ENCODE measurements around the gene TRABD2B.

The TRABD2B gene

GRCh38 chr1:47893412-47893811, 103.8 kb downstream of the TRABD2B start:
- no peaks in the 10 kb centered on the region for H3K9me3 ChIP-seq (replicated peaks in 1 of 2; ENCODE audit: control insufficient read depth in 2 of 2, insufficient read depth in 1 of 2, low read depth in 1 of 2, low read length in 2 of 2)
- H2BK120ac ChIP-seq (ENCODE audit: low read depth, low read length), result no peak overlapping the region
- H2BK12ac ChIP-seq (ENCODE audit: low read length), result no peak overlapping the region
- H3K9ac ChIP-seq (ENCODE audit: low read depth, low read length, poor library complexity), result no peak overlapping the region
- no peak overlapping the region for H3K4ac ChIP-seq (ENCODE audit: low read length)
- no peaks in the 10 kb centered on the region for H3K36me3 ChIP-seq (replicated peaks in 1 of 2; ENCODE audit: control insufficient read depth in 2 of 2, insufficient read depth in 2 of 2, low read length in 2 of 2)
- no CpG with 5 or more reads among the region's 4 CpGs for WGBS, 2 donors (ENCODE audit: extremely low coverage in 2 of 2, insufficient read length in 2 of 2, insufficient replicate concordance in 1 of 2)
- no peak for DNase-seq (ENCODE audit: low spot score)
- H3K4me2 ChIP-seq (ENCODE audit: insufficient read depth, low read length, poor library complexity, severe bottlenecking), result no peak overlapping the region
- H4K91ac ChIP-seq (ENCODE audit: low read depth, low read length, poor library complexity), result no peak overlapping the region
- no peak overlapping the region for H2BK5ac ChIP-seq (ENCODE audit: low read length)
- no peak overlapping the region for H2BK15ac ChIP-seq (ENCODE audit: low read length)
- no peaks in the 10 kb centered on the region for H3K79me1 ChIP-seq (ENCODE audit: low read depth, low read length)
- H2AK5ac ChIP-seq (ENCODE audit: low read depth, low read length), result no peak overlapping the region
- H3K23ac ChIP-seq (ENCODE audit: low read depth, low read length, poor library complexity), result no peak overlapping the region
- no peak overlapping the region for H4K8ac ChIP-seq (ENCODE audit: low read depth, low read length)
- no peak overlapping the region for H3K27ac ChIP-seq (replicated peaks; ENCODE audit: low read length)
- H3K18ac ChIP-seq (ENCODE audit: low read length), result no peak overlapping the region
- H3K4me3 ChIP-seq (ENCODE audit: low read length in 2 of 2), result no peak overlapping the region
- H3K27me3 ChIP-seq (ENCODE audit: control insufficient read depth in 3 of 3, insufficient read depth in 3 of 3, low read depth in 1 of 3, low read length in 3 of 3), result no peaks in the 10 kb centered on the region
- H3K4me1 ChIP-seq (ENCODE audit: control insufficient read depth in 2 of 2, insufficient read depth in 1 of 2, low read depth in 1 of 2, low read length in 2 of 2), result peaks cover 0 to 6% of the 10 kb centered on the region in 2 donors
- no peak overlapping the region for H2AFZ ChIP-seq (ENCODE audit: low read length)
- no peak overlapping the region for H3K14ac ChIP-seq (ENCODE audit: low read length)

DNA sequence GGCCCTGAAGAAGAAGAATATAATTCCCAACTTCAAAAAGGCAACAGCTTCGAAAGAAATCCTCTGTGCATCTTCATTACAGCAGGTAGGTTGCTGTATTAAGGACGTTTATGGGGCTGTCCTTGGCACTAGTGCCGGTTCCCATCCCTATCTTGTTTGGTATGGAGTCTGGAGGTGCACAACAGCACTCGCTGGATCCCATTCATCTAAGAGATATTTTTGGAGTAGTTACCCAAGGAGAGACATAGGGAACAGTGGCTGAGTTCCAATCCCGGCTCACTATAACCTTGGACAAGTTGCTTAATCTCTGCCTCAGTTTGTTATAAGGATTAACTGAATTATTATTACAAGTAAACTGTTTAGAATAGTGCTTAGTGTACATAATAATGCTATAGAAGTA, 106.4 kb downstream of the TRABD2B start:
- Histone ChIP-seq H3K4me2 (ENCODE audit: insufficient read depth, low read length, poor library complexity, severe bottlenecking) (no peak overlapping the region), H4K91ac (ENCODE audit: low read depth, low read length, poor library complexity) (no peak overlapping the region), H2AK5ac (ENCODE audit: low read depth, low read length) (no peak overlapping the region), H2BK12ac (ENCODE audit: low read length) (no peak overlapping the region), H3K36me3 (replicated peaks in 1 of 2; ENCODE audit: control insufficient read depth in 2 of 2, insufficient read depth in 2 of 2, low read length in 2 of 2) (no peaks in the 10 kb centered on the region), H3K4me1 (ENCODE audit: control insufficient read depth in 2 of 2, insufficient read depth in 1 of 2, low read depth in 1 of 2, low read length in 2 of 2) (peaks cover 0 to 3% of the 10 kb centered on the region in 2 donors), H3K4ac (ENCODE audit: low read length) (no peak overlapping the region), H4K8ac (ENCODE audit: low read depth, low read length) (no peak overlapping the region), H3K23ac (ENCODE audit: low read depth, low read length, poor library complexity) (no peak overlapping the region), H3K9ac (ENCODE audit: low read depth, low read length, poor library complexity) (no peak overlapping the region), H3K9me3 (replicated peaks in 1 of 2; ENCODE audit: control insufficient read depth in 2 of 2, insufficient read depth in 1 of 2, low read depth in 1 of 2, low read length in 2 of 2) (no peaks in the 10 kb centered on the region), H3K79me1 (ENCODE audit: low read depth, low read length) (no peaks in the 10 kb centered on the region), H3K4me3 (ENCODE audit: low read length in 2 of 2) (no peak overlapping the region), H2AFZ (ENCODE audit: low read length) (no peak overlapping the region), H3K18ac (ENCODE audit: low read length) (no peak overlapping the region), H2BK120ac (ENCODE audit: low read depth, low read length) (no peak overlapping the region), H3K14ac (ENCODE audit: low read length) (no peak overlapping the region), H3K27me3 (ENCODE audit: control insufficient read depth in 3 of 3, insufficient read depth in 3 of 3, low read depth in 1 of 3, low read length in 3 of 3) (no peaks in the 10 kb centered on the region), H3K27ac (replicated peaks; ENCODE audit: low read length) (no peak overlapping the region), H2BK5ac (ENCODE audit: low read length) (no peak overlapping the region), H2BK15ac (ENCODE audit: low read length) (no peak overlapping the region)
- WGBS, 2 donors (ENCODE audit: extremely low coverage in 2 of 2, insufficient read length in 2 of 2, insufficient replicate concordance in 1 of 2), result no CpG with 5 or more reads among the region's 5 CpGs
- DNase-seq (ENCODE audit: low spot score), result no peak

GRCh38 chr1:47888294-47888629, 108.9 kb downstream of the TRABD2B start:
- H2BK15ac ChIP-seq (ENCODE audit: low read length), result no peak overlapping the region
- H3K36me3 ChIP-seq (replicated peaks in 1 of 2; ENCODE audit: control insufficient read depth in 2 of 2, insufficient read depth in 2 of 2, low read length in 2 of 2), result no peaks in the 10 kb centered on the region
- H3K4me3 ChIP-seq (ENCODE audit: low read length in 2 of 2), result no peak overlapping the region
- WGBS, 2 donors (ENCODE audit: extremely low coverage in 2 of 2, insufficient read length in 2 of 2, insufficient replicate concordance in 1 of 2), result no CpG with 5 or more reads among the region's 1 CpG
- H3K4ac ChIP-seq (ENCODE audit: low read length), result no peak overlapping the region
- H3K27me3 ChIP-seq (ENCODE audit: control insufficient read depth in 3 of 3, insufficient read depth in 3 of 3, low read depth in 1 of 3, low read length in 3 of 3), result no peaks in the 10 kb centered on the region
- no peak for DNase-seq (ENCODE audit: low spot score)
- H3K27ac ChIP-seq (replicated peaks; ENCODE audit: low read length), result no peak overlapping the region
- no peak overlapping the region for H3K14ac ChIP-seq (ENCODE audit: low read length)
- no peaks in the 10 kb centered on the region for H3K4me1 ChIP-seq (ENCODE audit: control insufficient read depth in 2 of 2, insufficient read depth in 1 of 2, low read depth in 1 of 2, low read length in 2 of 2)
- H3K23ac ChIP-seq (ENCODE audit: low read depth, low read length, poor library complexity), result peak overlapping the region; percentile 13
- no peak overlapping the region for H3K9ac ChIP-seq (ENCODE audit: low read depth, low read length, poor library complexity)
- H2AK5ac ChIP-seq (ENCODE audit: low read depth, low read length), result no peak overlapping the region
- H2AFZ ChIP-seq (ENCODE audit: low read length), result no peak overlapping the region
- H4K91ac ChIP-seq (ENCODE audit: low read depth, low read length, poor library complexity), result no peak overlapping the region
- H3K4me2 ChIP-seq (ENCODE audit: insufficient read depth, low read length, poor library complexity, severe bottlenecking), result no peak overlapping the region
- no peaks in the 10 kb centered on the region for H3K79me1 ChIP-seq (ENCODE audit: low read depth, low read length)
- H2BK5ac ChIP-seq (ENCODE audit: low read length), result no peak overlapping the region
- H3K18ac ChIP-seq (ENCODE audit: low read length), result no peak overlapping the region
- no peak overlapping the region for H2BK12ac ChIP-seq (ENCODE audit: low read length)
- H3K9me3 ChIP-seq (replicated peaks in 1 of 2; ENCODE audit: control insufficient read depth in 2 of 2, insufficient read depth in 1 of 2, low read depth in 1 of 2, low read length in 2 of 2), result no peaks in the 10 kb centered on the region
- H4K8ac ChIP-seq (ENCODE audit: low read depth, low read length), result no peak overlapping the region
- H2BK120ac ChIP-seq (ENCODE audit: low read depth, low read length), result no peak overlapping the region

DNA sequence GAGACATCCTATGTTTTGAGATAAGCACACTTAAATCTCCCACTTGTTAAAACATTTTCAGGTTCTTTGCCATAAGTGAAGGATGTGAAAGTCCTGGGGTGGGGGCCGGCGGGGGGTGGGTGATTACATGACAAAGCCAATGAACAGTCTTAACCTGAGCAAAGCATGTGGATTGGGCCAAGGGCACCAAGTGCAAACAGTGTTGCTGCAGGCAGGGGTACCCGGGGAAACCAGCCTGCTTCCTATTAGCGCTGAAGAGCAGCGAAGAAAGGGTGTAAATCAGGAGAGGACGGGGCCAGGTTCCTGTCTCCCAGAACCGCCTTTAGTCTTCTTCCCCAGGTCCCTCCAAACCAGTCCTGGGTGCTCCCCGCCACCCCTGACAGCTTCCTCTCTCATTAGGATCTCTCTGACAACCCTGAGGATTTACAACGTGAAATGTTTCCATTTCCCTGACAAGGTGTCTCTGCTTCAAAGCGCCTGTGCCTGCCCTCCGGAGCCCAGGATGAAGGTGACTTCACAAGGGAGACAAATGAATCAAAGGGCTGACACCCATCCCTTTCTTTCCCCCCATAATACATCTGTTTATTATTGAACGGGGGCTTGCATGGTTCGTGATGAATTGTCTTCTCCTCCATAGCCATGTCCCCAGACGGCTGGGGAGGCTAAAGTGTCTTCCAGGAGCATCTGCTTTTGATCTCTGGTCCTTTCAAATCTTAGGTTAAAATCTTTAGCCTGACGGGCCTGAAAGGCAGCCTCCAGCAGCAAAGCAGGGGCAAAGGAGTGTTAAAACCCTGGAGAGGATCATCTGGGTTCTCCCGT, 109.5 kb downstream of the TRABD2B start:
- H3K27me3 ChIP-seq (ENCODE audit: control insufficient read depth in 3 of 3, insufficient read depth in 3 of 3, low read depth in 1 of 3, low read length in 3 of 3), result no peaks in the 10 kb centered on the region
- no peak overlapping the region for H3K4me3 ChIP-seq (ENCODE audit: low read length in 2 of 2)
- H3K27ac ChIP-seq (replicated peaks; ENCODE audit: low read length), result no peak overlapping the region
- H3K4me1 ChIP-seq (ENCODE audit: control insufficient read depth in 2 of 2, insufficient read depth in 1 of 2, low read depth in 1 of 2, low read length in 2 of 2), result no peaks in the 10 kb centered on the region
- no peak overlapping the region for H2AFZ ChIP-seq (ENCODE audit: low read length)
- H4K91ac ChIP-seq (ENCODE audit: low read depth, low read length, poor library complexity), result no peak overlapping the region
- no peak overlapping the region for H4K8ac ChIP-seq (ENCODE audit: low read depth, low read length)
- no peak overlapping the region for H3K23ac ChIP-seq (ENCODE audit: low read depth, low read length, poor library complexity)
- H2BK5ac ChIP-seq (ENCODE audit: low read length), result no peak overlapping the region
- no peaks in the 10 kb centered on the region for H3K36me3 ChIP-seq (replicated peaks in 1 of 2; ENCODE audit: control insufficient read depth in 2 of 2, insufficient read depth in 2 of 2, low read length in 2 of 2)
- H3K4ac ChIP-seq (ENCODE audit: low read length), result no peak overlapping the region
- H2BK120ac ChIP-seq (ENCODE audit: low read depth, low read length), result no peak overlapping the region
- no peaks in the 10 kb centered on the region for H3K79me1 ChIP-seq (ENCODE audit: low read depth, low read length)
- no peak overlapping the region for H3K9ac ChIP-seq (ENCODE audit: low read depth, low read length, poor library complexity)
- no peak overlapping the region for H2AK5ac ChIP-seq (ENCODE audit: low read depth, low read length)
- H3K18ac ChIP-seq (ENCODE audit: low read length), result no peak overlapping the region
- H2BK15ac ChIP-seq (ENCODE audit: low read length), result no peak overlapping the region
- no CpG with 5 or more reads among the region's 16 CpGs for WGBS, 2 donors (ENCODE audit: extremely low coverage in 2 of 2, insufficient read length in 2 of 2, insufficient replicate concordance in 1 of 2)
- no peaks in the 10 kb centered on the region for H3K9me3 ChIP-seq (replicated peaks in 1 of 2; ENCODE audit: control insufficient read depth in 2 of 2, insufficient read depth in 1 of 2, low read depth in 1 of 2, low read length in 2 of 2)
- H3K14ac ChIP-seq (ENCODE audit: low read length), result no peak overlapping the region
- H2BK12ac ChIP-seq (ENCODE audit: low read length), result no peak overlapping the region
- H3K4me2 ChIP-seq (ENCODE audit: insufficient read depth, low read length, poor library complexity, severe bottlenecking), result no peak overlapping the region
- no peak for DNase-seq (ENCODE audit: low spot score)

Data from neuronal stem cell (in vitro differentiated cells).